HEK293 (cell line): ENCODE results near the gene LIPK.

ENCODE experiments used
- CTCF ChIA-PET: fragments of 350-600 bp; formaldehyde crosslinking; extraction: SDS; loops from one replicate; lab custom pipeline; 2021; ENCODE audit warnings: antibody characterized with exemption; lab: Yijun Ruan, JAX
- POLR2A ChIA-PET: fragments of 300-600 bp; formaldehyde crosslinking; extraction: SDS; loops from one replicate; lab custom pipeline; 2020; ENCODE audit warnings: antibody characterized with exemption, inconsistent platforms; lab: Yijun Ruan, JAX
- H3K27ac ChIP-seq: fragments of 200-500 bp; sonication (Bioruptor generic); 2 replicates; pipeline ENCODE4 v1.5.1; 2014; ENCODE audit warnings: low read depth, low read length, control low read depth, inconsistent platforms; ENCODE audit errors: extremely low read depth
- H3K36me3 ChIP-seq, 2 experiments: fragments of 200-500 bp in 1 of 2; sonication (Bioruptor generic) in 1 of 2; 1 replicate in 1 of 2; 2 replicates in 1 of 2; pipeline ENCODE4 v1.5.1; 2014 to 2017; ENCODE audit warnings: inconsistent platforms in 2 of 2, low read length in 2 of 2; ENCODE audit not compliant: control insufficient read depth in 2 of 2, insufficient read depth in 1 of 2
- H3K4me1 ChIP-seq: fragments of 200-500 bp; sonication (Bioruptor generic); 2 replicates; pipeline ENCODE4 v1.5.1; 2014; ENCODE audit warnings: mild to moderate bottlenecking, low read length, inconsistent platforms; ENCODE audit not compliant: control insufficient read depth, insufficient read depth
- H3K4me3 ChIP-seq: 2 replicates; pipeline ENCODE4 v1.5.1; 2011; ENCODE audit warnings: low read depth, mild to moderate bottlenecking, control low read depth, low read length, moderate library complexity
- H3K9me3 ChIP-seq: fragments of 200-500 bp; sonication (Bioruptor generic); 2 replicates; pipeline ENCODE4 v1.5.1; 2014; ENCODE audit warnings: low read depth, low read length, inconsistent platforms; ENCODE audit not compliant: control insufficient read depth, insufficient read depth
- PRDM1 ChIP-seq: fragments of 450-650 bp; formaldehyde crosslinking; IDR thresholded peaks from 2 replicates; pipeline ENCODE4; 2016; ENCODE audit warnings: missing biosample characterization, missing genetic modification characterization
- SP7 ChIP-seq: fragments of 450-650 bp; formaldehyde crosslinking; IDR thresholded peaks from 2 replicates; pipeline ENCODE4 v1.5.1; 2016; ENCODE audit warnings: missing biosample characterization, missing genetic modification characterization
- ZBTB1 ChIP-seq: fragments of 450-650 bp; formaldehyde crosslinking; IDR thresholded peaks from 2 replicates; pipeline ENCODE4 v1.5.1; 2016; ENCODE audit warnings: missing biosample characterization, missing genetic modification characterization
- ZBTB7A ChIP-seq: fragments of 450-650 bp; formaldehyde crosslinking; IDR thresholded peaks from 2 replicates; pipeline ENCODE4 v1.5.1; 2016; ENCODE audit warnings: low read depth, missing biosample characterization, missing genetic modification characterization
- ZNF10 ChIP-seq: fragments of 450-650 bp; formaldehyde crosslinking; IDR thresholded peaks from 2 replicates; pipeline ENCODE4 v1.5.1; 2017; ENCODE audit warnings: missing biosample characterization, missing genetic modification characterization
- ZNF157 ChIP-seq: fragments of 450-650 bp; formaldehyde crosslinking; IDR thresholded peaks from 2 replicates; pipeline ENCODE4 v1.5.1; 2016; ENCODE audit warnings: missing biosample characterization, missing genetic modification characterization
- ZNF26 ChIP-seq: fragments of 450-650 bp; formaldehyde crosslinking; IDR thresholded peaks from 2 replicates; pipeline ENCODE4 v1.5.1; 2016; ENCODE audit warnings: missing biosample characterization, missing genetic modification characterization
- ZNF335 ChIP-seq: fragments of 450-650 bp; formaldehyde crosslinking; conservative IDR thresholded peaks from 2 replicates; pipeline ENCODE4 v1.5.1; 2016; ENCODE audit warnings: missing biosample characterization, missing genetic modification characterization
- ZNF426 ChIP-seq: fragments of 450-650 bp; formaldehyde crosslinking; IDR thresholded peaks from 2 replicates; pipeline ENCODE4 v1.5.1; 2017; ENCODE audit warnings: missing biosample characterization, missing genetic modification characterization, mild to moderate bottlenecking, inconsistent platforms, moderate library complexity
- ZNF48 ChIP-seq: fragments of 450-650 bp; formaldehyde crosslinking; IDR thresholded peaks from 2 replicates; pipeline ENCODE4 v1.5.1; 2016; ENCODE audit warnings: missing biosample characterization, missing genetic modification characterization
- ZNF521 ChIP-seq: fragments of 450-650 bp; formaldehyde crosslinking; IDR thresholded peaks from 2 replicates; pipeline ENCODE4 v1.5.1; 2017; ENCODE audit warnings: missing biosample characterization, mild to moderate bottlenecking, missing genetic modification characterization
- ZNF530 ChIP-seq: fragments of 450-650 bp; formaldehyde crosslinking; IDR thresholded peaks from 2 replicates; pipeline ENCODE4 v1.5.1; 2016; ENCODE audit warnings: low read depth, missing biosample characterization, missing genetic modification characterization
- ZNF558 ChIP-seq: fragments of 450-650 bp; formaldehyde crosslinking; IDR thresholded peaks from 2 replicates; pipeline ENCODE4 v1.5.1; 2016; ENCODE audit warnings: missing biosample characterization, missing genetic modification characterization
- ZNF701 ChIP-seq: fragments of 450-650 bp; formaldehyde crosslinking; IDR thresholded peaks from 2 replicates; pipeline ENCODE4 v1.5.1; 2016; ENCODE audit warnings: missing biosample characterization, missing genetic modification characterization
- TF ChIP-seq, protein P1 (sequence below): fragments of 450-650 bp; formaldehyde crosslinking; IDR thresholded peaks from 2 replicates; pipeline ENCODE4 v1.5.1; 2017; ENCODE audit warnings: missing biosample characterization, missing genetic modification characterization
- TF ChIP-seq, protein P2 (sequence below): fragments of 450-650 bp; formaldehyde crosslinking; IDR thresholded peaks from 2 replicates; pipeline ENCODE4 v1.5.1; 2016; ENCODE audit warnings: missing biosample characterization, missing genetic modification characterization

LIPK gene

DNA sequence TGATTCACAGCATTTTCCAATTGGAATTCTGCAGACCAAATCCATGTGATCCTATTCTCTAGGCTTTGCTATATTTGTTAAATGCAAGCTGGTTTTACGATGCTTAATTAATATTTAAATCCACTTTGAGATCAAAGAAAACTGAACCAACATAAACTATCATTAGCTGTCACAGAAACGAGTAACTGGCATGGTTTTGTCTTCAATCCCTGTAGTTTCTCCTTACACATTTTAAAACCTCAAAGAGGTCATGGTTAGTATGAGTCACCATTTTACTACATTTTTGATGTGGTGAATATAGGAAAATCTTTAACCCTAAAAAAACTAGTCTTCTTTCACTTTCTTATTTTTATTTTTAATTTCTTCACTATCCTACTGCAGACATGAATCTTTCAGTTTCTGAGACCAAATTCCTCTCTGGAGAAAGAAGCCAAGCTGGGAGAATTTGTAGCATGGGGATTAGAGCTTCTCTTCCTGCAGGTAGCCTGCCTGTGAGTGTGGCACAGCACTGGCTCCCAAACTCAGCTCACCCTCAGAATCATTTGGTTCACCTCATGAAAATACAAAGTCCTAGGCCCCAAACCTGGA, 87.8 kb downstream of the LIPK start:
- no peaks in the 10 kb centered on the region for H3K4me1 ChIP-seq
- no peaks in the 10 kb centered on the region for H3K36me3 ChIP-seq
- POLR2A ChIA-PET, result no interaction called here
- H3K4me3 ChIP-seq, result no peak overlapping the region
- TF ChIP-seq ZNF530 (tag by site-specific recombination) (no peak), ZNF48 (no peak), SP7 (tag by site-specific recombination) (peak; percentile 40; the same call in 1 of the 2 replicates), PRDM1 (peak; percentile 50; the same call in 1 of the 2 replicates)
- TF ChIP-seq, protein P1, sequence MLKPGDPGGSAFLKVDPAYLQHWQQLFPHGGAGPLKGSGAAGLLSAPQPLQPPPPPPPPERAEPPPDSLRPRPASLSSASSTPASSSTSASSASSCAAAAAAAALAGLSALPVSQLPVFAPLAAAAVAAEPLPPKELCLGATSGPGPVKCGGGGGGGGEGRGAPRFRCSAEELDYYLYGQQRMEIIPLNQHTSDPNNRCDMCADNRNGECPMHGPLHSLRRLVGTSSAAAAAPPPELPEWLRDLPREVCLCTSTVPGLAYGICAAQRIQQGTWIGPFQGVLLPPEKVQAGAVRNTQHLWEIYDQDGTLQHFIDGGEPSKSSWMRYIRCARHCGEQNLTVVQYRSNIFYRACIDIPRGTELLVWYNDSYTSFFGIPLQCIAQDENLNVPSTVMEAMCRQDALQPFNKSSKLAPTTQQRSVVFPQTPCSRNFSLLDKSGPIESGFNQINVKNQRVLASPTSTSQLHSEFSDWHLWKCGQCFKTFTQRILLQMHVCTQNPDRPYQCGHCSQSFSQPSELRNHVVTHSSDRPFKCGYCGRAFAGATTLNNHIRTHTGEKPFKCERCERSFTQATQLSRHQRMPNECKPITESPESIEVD (tag by site-specific recombination), result 0 out of 2 replicates have a peak, but pooled peaks have one; percentile 24
- no peaks in the 10 kb centered on the region for H3K9me3 ChIP-seq
- CTCF ChIA-PET, result interaction anchor here (0.7 to 1.4 kb wide), 4 partner anchors 9 to 197 kb away, joined by 3 to 10 read pairs (median 5); no protein-coding TSS in a partner anchor
- no peak overlapping the region for H3K27ac ChIP-seq

GRCh38 chr10:88794731-88795130, 88.7 kb downstream of the LIPK start:
- TF ChIP-seq, protein P2, sequence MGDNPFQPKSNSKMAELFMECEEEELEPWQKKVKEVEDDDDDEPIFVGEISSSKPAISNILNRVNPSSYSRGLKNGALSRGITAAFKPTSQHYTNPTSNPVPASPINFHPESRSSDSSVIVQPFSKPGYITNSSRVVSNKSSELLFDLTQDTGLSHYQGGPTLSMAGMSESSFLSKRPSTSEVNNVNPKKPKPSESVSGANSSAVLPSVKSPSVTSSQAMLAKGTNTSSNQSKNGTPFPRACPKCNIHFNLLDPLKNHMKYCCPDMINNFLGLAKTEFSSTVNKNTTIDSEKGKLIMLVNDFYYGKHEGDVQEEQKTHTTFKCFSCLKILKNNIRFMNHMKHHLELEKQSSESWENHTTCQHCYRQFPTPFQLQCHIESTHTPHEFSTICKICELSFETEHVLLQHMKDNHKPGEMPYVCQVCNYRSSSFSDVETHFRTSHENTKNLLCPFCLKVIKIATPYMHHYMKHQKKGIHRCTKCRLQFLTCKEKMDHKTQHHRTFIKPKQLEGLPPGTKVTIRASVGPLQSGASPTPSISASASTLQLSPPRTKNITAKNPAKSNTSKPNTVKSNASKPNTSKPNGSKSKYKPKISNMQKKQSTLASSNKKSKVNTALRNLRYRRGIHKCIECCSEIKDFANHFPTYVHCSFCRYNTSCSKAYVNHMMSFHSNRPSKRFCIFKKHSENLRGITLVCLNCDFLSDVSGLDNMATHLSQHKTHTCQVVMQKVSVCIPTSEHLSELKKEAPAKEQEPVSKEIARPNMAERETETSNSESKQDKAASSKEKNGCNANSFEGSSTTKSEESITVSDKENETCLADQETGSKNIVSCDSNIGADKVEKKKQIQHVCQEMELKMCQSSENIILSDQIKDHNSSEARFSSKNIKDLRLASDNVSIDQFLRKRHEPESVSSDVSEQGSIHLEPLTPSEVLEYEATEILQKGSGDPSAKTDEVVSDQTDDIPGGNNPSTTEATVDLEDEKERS (tag by site-specific recombination), result no peak
- TF ChIP-seq ZNF701 (tag by site-specific recombination) (no peak), ZNF26 (tag by site-specific recombination) (no peak), ZNF521 (tag by site-specific recombination) (no peak), ZNF426 (tag by site-specific recombination) (no peak), ZNF335 (tag by site-specific recombination) (no peak), ZBTB7A (tag by site-specific recombination) (no peak), ZNF558 (tag by site-specific recombination) (no peak), ZNF10 (tag by site-specific recombination) (no peak), ZNF157 (no peak), ZBTB1 (tag by site-specific recombination) (no peak)
- TF ChIP-seq, all 188 proteins: peak for 0
- POLR2A ChIA-PET, result no interaction called here
- Histone ChIP-seq H3K27ac (no peak overlapping the region), H3K4me1 (no peaks in the 10 kb centered on the region), H3K4me3 (no peak overlapping the region), H3K9me3 (no peaks in the 10 kb centered on the region), H3K36me3 (no peaks in the 10 kb centered on the region)
- CTCF ChIA-PET, result interaction anchor here (0.8 to 1.4 kb wide), 3 partner anchors 8 to 16 kb away, joined by 3 to 10 read pairs (median 5); no protein-coding TSS in a partner anchor
